GM18499 (cell line): ENCODE measurements around the gene ARVCF.

Experiments used
- ATAC-seq: cut with Tn5 transposase; IDR thresholded peaks from one replicate; pipeline ENCODE4 v1.9.1; 2021; ENCODE audit warnings: moderate number of reproducible peaks; ENCODE audit not compliant: insufficient read depth, unreplicated experiment

ARVCF gene

GRCh38 chr22:20016734-20017621, at the start of gene ARVCF:
Gene ARVCF, minus strand, starts transcription at chr22:20016823. Its CDS starts 26,029 bp downstream, at chr22:19990794.
- ATAC-seq, result no peak

GRCh38 chr22:20065896-20066616, 49.4 kb upstream of the ARVCF start:
- no peak for ATAC-seq

- no peak for ATAC-seq
Observed at GRCh38 chr22:20064545-20065262, 48.1 kb upstream of the ARVCF start.

- ATAC-seq, result no peak
Observed at GRCh38 chr22:20064140-20064480, 47.5 kb upstream of the ARVCF start.

- ATAC-seq, result no peak
Observed at GRCh38 chr22:20063271-20064139, 46.9 kb upstream of the ARVCF start.

GRCh38 chr22:20062766-20063083, 46.1 kb upstream of the ARVCF start:
- ATAC-seq, result no peak

GRCh38 chr22:20062043-20062765, 45.6 kb upstream of the ARVCF start:
- ATAC-seq, result no peak

GRCh38 chr22:20061481-20061861, 44.8 kb upstream of the ARVCF start:
- no peak for ATAC-seq

GRCh38 chr22:20060700-20061480, 44.3 kb upstream of the ARVCF start:
- no peak for ATAC-seq

GRCh38 chr22:20058989-20059770, 42.6 kb upstream of the ARVCF start:
- ATAC-seq, result no peak

- no peak for ATAC-seq
Observed at GRCh38 chr22:20057596-20058268, 41.1 kb upstream of the ARVCF start.

GRCh38 chr22:20056696-20057386, 40.2 kb upstream of the ARVCF start:
- no peak for ATAC-seq

GRCh38 chr22:20056161-20056560, 39.5 kb upstream of the ARVCF start:
- ATAC-seq, result no peak

GRCh38 chr22:20055654-20056053, 39.0 kb upstream of the ARVCF start:
- ATAC-seq, result no peak

GRCh38 chr22:20055144-20055543, 38.5 kb upstream of the ARVCF start:
- no peak for ATAC-seq

GRCh38 chr22:20054485-20054884, 37.9 kb upstream of the ARVCF start:
- no peak for ATAC-seq

GRCh38 chr22:20054034-20054427, 37.4 kb upstream of the ARVCF start:
- no peak for ATAC-seq
